HepG2 (cell line): ENCODE results near the gene CYB5A. TPM values are rescaled to one million over a fixed set of nuclear protein-coding genes. Genes with fewer than 3 reads are reported as not detected.
A peak's percentile ranks its signal among the peaks of the same experiment; 100 is the strongest.

Experiments used
- BRD4 ChIP-seq: sonication (generic); formaldehyde crosslinking; IDR thresholded peaks from 2 replicates; pipeline ENCODE4 v1.4.0; 2020; ENCODE audit warnings: missing genetic modification reagents
- FOXP1 ChIP-seq, 2 experiments: fragments of 450-650 bp in 1 of 2; IDR thresholded peaks; 2 replicates each; pipeline ENCODE4 v1.6.1; 2017 to 2018; ENCODE audit warnings: antibody characterized with exemption in 1 of 2
- GABPA ChIP-seq, 2 experiments: IDR thresholded peaks; 2 replicates each; pipeline ENCODE4 v1.6.1; 2011 to 2016; ENCODE audit warnings: low read depth in 2 of 2, low read length in 1 of 2, missing biosample characterization in 1 of 2, missing genetic modification characterization in 1 of 2
- KLF11 ChIP-seq: IDR thresholded peaks from 2 replicates; pipeline ENCODE4 v1.6.1; 2016; ENCODE audit warnings: missing compliant biosample characterization
- KLF15 ChIP-seq: sonication (generic); formaldehyde crosslinking; IDR thresholded peaks from 2 replicates; pipeline ENCODE4 v1.8.1; 2023; ENCODE audit warnings: borderline replicate concordance, mild to moderate bottlenecking, inconsistent platforms, missing genetic modification reagents, mixed read lengths
- NFE2L1 ChIP-seq: sonication (generic); formaldehyde crosslinking; IDR thresholded peaks from 2 replicates; pipeline ENCODE4 v1.4.0; 2020; ENCODE audit warnings: missing genetic modification reagents, mild to moderate bottlenecking, borderline replicate concordance
- PAWR ChIP-seq: sonication (generic); formaldehyde crosslinking; IDR thresholded peaks from 2 replicates; pipeline ENCODE4 v1.4.0; 2020; ENCODE audit warnings: missing genetic modification reagents, mild to moderate bottlenecking, borderline replicate concordance
- PCBP2 ChIP-seq: fragments of 200-400 bp; formaldehyde crosslinking; optimal IDR thresholded peaks from 2 replicates; pipeline ENCODE3; 2018; ENCODE audit warnings: low read length, low read depth; ENCODE audit not compliant: poor library complexity, severe bottlenecking
- TOE1 ChIP-seq: sonication (generic); formaldehyde crosslinking; IDR thresholded peaks from 2 replicates; pipeline ENCODE4 v1.4.0; 2020; ENCODE audit warnings: mild to moderate bottlenecking, missing genetic modification reagents
- XRCC5 ChIP-seq: fragments of 200-400 bp; formaldehyde crosslinking; optimal IDR thresholded peaks from 2 replicates; pipeline ENCODE3; 2017; ENCODE audit warnings: mild to moderate bottlenecking, low read length
- ZNF24 ChIP-seq: fragments of 450-650 bp; IDR thresholded peaks from 2 replicates; pipeline ENCODE4 v1.6.1; 2017; ENCODE audit warnings: antibody characterized with exemption, mild to moderate bottlenecking
- ZNF441 ChIP-seq: sonication (generic); formaldehyde crosslinking; IDR thresholded peaks from 2 replicates; pipeline ENCODE4 v1.7.0; 2021; ENCODE audit warnings: missing genetic modification reagents, borderline replicate concordance
- ZNF547 ChIP-seq: sonication (generic); formaldehyde crosslinking; IDR thresholded peaks from 2 replicates; pipeline ENCODE4 v1.5.1; 2020; ENCODE audit warnings: mild to moderate bottlenecking, missing genetic modification reagents
- ZNF557 ChIP-seq: sonication (generic); formaldehyde crosslinking; IDR thresholded peaks from 2 replicates; pipeline ENCODE4 v1.4.0; 2020; ENCODE audit warnings: missing genetic modification reagents
- ZSCAN25 ChIP-seq: sonication (generic); formaldehyde crosslinking; IDR thresholded peaks from 2 replicates; pipeline ENCODE4 v1.8.0; 2022; ENCODE audit warnings: mild to moderate bottlenecking, missing genetic modification reagents
- polyA plus RNA-seq, 8 experiments: library from polyadenylated mRNA; depleted of rRNA in 3 of 8; stranded (reverse) in 7 of 8; unstranded in 1 of 8; fragments of >200 nt; fragmentation: Illumina TruSeq in 4 of 8; extraction: Trizol in 4 of 8; gene quantifications; 2 replicates each; pipeline versions ENCODE4 v1.2.1 to v1.2.3, GENCODE V29; 2011 to 2016; ENCODE audit warnings: low read depth in 4 of 8, missing spikeins in 1 of 8, mixed read lengths in 1 of 8; ENCODE audit not compliant: insufficient read depth in 1 of 8
- total RNA-seq, 5 experiments: library from RNA; depleted of rRNA; stranded (reverse); fragments of >200 nt; fragmentation: Illumina TruSeq; extraction: Trizol; gene quantifications; 2 replicates each; pipeline ENCODE4 v1.2.3, GENCODE V29; 2016; ENCODE audit warnings: low read depth in 1 of 5
- TF ChIP-seq, protein P1 (sequence below): sonication (generic); formaldehyde crosslinking; IDR thresholded peaks from 2 replicates; pipeline ENCODE4 v1.4.0; 2020; ENCODE audit warnings: missing genetic modification reagents, borderline replicate concordance
- TF ChIP-seq, protein P2 (sequence below): sonication (generic); formaldehyde crosslinking; IDR thresholded peaks from 2 replicates; pipeline ENCODE4 v1.5.1; 2020; ENCODE audit warnings: missing genetic modification reagents, mild to moderate bottlenecking, borderline replicate concordance
- TF ChIP-seq, protein P3 (sequence below): IDR thresholded peaks from 2 replicates; pipeline ENCODE4 v1.6.1; 2018; ENCODE audit warnings: missing genetic modification reagents, mild to moderate bottlenecking, missing compliant biosample characterization
- TF ChIP-seq, protein P4 (sequence below): sonication (generic); formaldehyde crosslinking; IDR thresholded peaks from 2 replicates; pipeline ENCODE4 v1.9.0; 2022; ENCODE audit warnings: low read depth, missing genetic modification reagents

Gene CYB5A
- total and polyA plus RNA-seq, 2 of the 13 experiments (the other 11 are each of a cell fraction or from before 2014, with no cell fraction given), result 215 to 356 TPM

DNA sequence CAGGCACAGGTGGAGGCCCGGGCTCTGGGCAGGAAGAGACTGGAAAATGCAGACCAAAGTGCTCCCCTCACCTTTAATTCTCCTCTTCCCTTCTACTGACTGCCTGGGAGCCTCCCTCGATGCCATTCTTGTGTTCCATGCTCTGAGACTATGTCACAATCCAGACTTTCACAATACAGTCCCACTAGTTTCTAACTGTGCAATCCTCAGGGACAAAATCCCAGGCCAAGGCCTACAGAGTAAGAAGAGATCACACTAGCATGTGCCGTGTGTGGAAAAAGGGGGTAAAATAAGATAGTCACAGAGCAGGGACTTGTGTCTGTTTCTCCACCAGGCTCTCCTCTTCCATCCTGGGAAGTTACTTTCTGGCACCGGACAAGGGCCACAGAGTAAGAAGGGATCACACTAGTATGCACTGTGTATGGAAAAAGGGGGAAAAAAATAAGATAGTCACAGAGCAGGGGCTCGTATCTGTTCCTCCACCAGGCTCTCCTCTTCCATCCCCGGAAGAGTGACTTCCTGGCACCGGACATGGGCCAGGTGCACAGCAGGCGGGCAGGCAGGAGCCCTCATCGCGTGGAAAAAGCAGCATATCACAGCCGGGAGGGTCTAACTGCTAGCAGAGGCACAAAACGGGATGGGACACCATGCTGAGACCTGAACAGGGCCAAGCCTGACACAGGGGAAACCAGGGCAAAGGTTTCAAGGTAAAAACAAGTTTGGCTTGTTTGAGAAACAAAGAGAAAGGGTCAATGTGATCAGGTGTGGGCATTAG, 9.6 kb downstream of the CYB5A start (continued):
- TF ChIP-seq, protein P1, sequence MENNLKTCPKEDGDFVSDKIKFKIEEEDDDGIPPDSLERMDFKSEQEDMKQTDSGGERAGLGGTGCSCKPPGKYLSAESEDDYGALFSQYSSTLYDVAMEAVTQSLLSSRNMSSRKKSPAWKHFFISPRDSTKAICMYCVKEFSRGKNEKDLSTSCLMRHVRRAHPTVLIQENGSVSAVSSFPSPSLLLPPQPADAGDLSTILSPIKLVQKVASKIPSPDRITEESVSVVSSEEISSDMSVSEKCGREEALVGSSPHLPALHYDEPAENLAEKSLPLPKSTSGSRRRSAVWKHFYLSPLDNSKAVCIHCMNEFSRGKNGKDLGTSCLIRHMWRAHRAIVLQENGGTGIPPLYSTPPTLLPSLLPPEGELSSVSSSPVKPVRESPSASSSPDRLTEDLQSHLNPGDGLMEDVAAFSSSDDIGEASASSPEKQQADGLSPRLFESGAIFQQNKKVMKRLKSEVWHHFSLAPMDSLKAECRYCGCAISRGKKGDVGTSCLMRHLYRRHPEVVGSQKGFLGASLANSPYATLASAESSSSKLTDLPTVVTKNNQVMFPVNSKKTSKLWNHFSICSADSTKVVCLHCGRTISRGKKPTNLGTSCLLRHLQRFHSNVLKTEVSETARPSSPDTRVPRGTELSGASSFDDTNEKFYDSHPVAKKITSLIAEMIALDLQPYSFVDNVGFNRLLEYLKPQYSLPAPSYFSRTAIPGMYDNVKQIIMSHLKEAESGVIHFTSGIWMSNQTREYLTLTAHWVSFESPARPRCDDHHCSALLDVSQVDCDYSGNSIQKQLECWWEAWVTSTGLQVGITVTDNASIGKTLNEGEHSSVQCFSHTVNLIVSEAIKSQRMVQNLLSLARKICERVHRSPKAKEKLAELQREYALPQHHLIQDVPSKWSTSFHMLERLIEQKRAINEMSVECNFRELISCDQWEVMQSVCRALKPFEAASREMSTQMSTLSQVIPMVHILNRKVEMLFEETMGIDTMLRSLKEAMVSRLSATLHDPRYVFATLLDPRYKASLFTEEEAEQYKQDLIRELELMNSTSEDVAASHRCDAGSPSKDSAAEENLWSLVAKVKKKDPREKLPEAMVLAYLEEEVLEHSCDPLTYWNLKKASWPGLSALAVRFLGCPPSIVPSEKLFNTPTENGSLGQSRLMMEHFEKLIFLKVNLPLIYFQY, result no peak
- TF ChIP-seq KLF11 (CRISPR knock-in tag) (no peak), BRD4 (peak; percentile 71; the same call in 1 of the 2 replicates), GABPA (IDR thresholded peaks at IDR 0.05; ENCODE audit: low read depth, low read length) (no peak), GABPA (CRISPR knock-in tag; IDR thresholded peaks at IDR 0.05; ENCODE audit: low read depth) (no peak), XRCC5 (no peak), ZNF441 (no peak), ZSCAN25 (no peak), FOXP1 (IDR thresholded peaks at IDR 0.05) (no peak), FOXP1 (CRISPR knock-in tag; IDR thresholded peaks at IDR 0.05) (no peak), PCBP2 (no peak), ZNF24 (no peak), TOE1 (CRISPR knock-in tag) (no peak), ZNF557 (CRISPR knock-in tag) (no peak), NFE2L1 (CRISPR knock-in tag) (no peak), PAWR (CRISPR knock-in tag) (no peak), ZNF547 (no peak), KLF15 (CRISPR knock-in tag) (no peak)
- TF ChIP-seq, protein P2, sequence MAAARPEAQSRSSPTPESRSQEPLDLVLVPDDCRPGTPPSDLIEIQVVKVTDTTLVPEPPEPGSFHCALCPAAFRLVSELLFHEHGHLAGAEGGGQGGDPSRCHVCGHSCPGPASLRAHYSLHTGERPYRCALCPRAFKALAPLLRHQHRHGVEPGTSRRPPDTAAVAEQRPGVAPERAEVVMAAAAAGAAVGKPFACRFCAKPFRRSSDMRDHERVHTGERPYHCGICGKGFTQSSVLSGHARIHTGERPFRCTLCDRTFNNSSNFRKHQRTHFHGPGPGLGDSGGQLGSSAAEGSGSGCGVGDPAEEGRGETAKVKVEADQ (CRISPR knock-in tag), result no peak
- TF ChIP-seq, protein P3, sequence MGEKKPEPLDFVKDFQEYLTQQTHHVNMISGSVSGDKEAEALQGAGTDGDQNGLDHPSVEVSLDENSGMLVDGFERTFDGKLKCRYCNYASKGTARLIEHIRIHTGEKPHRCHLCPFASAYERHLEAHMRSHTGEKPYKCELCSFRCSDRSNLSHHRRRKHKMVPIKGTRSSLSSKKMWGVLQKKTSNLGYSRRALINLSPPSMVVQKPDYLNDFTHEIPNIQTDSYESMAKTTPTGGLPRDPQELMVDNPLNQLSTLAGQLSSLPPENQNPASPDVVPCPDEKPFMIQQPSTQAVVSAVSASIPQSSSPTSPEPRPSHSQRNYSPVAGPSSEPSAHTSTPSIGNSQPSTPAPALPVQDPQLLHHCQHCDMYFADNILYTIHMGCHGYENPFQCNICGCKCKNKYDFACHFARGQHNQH (CRISPR knock-in tag), result no peak; the same call in none of the 2 replicates
- TF ChIP-seq, protein P4, sequence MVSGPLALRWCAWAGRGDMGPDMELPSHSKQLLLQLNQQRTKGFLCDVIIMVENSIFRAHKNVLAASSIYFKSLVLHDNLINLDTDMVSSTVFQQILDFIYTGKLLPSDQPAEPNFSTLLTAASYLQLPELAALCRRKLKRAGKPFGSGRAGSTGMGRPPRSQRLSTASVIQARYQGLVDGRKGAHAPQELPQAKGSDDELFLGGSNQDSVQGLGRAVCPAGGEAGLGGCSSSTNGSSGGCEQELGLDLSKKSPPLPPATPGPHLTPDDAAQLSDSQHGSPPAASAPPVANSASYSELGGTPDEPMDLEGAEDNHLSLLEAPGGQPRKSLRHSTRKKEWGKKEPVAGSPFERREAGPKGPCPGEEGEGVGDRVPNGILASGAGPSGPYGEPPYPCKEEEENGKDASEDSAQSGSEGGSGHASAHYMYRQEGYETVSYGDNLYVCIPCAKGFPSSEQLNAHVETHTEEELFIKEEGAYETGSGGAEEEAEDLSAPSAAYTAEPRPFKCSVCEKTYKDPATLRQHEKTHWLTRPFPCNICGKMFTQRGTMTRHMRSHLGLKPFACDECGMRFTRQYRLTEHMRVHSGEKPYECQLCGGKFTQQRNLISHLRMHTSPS (CRISPR knock-in tag), result peak; percentile 52; the same call in 1 of the 2 replicates
